GM12874 (cell line): Measurements from ENCODE around the gene SRM.

Experiments used
- TF ChIP-seq, protein P1 (sequence below): IDR thresholded peaks from 2 replicates; pipeline ENCODE4 v1.5.1; 2011; ENCODE audit warnings: low read depth, mild to moderate bottlenecking, control low read depth, low read length, moderate library complexity; ENCODE audit not compliant: insufficient read depth

The SRM gene

DNA sequence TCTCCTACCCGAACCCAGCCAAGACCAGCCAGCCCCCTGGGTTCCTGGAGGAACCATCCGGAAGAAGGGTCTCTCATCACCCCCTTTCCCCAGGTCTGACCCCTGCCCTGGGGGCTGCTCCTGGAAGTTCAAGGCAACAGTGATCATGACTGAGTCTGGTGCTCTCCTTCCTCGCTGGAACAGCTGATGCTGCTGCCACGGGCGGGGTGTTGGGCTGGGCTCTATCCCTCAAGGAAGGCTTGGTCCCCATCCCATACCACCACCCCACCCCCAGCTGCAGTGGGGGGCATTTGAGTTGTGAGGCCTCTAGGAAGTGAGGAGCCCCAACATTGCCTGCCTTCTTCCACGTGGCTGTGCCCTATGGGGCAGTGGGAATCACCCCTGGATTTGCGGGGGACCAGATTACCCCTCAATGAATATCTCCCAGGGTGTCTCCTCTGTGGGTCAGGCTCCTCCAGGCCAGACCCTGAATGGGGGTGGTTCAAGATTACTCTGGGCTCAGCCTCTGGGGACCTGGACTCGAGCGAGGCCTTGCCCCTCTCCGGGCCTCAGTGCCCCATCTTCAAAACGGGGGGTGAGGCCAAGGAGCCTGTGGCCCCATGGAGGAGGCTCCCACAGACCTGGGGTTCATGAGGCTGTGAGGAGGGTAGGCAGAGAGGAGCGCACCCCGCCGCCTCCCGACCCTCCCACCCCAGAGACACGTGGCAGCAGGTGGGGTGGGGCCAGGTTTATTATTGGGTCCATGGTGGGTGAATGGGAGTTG is 15.6 kb downstream of the SRM start:
- TF ChIP-seq, protein P1, sequence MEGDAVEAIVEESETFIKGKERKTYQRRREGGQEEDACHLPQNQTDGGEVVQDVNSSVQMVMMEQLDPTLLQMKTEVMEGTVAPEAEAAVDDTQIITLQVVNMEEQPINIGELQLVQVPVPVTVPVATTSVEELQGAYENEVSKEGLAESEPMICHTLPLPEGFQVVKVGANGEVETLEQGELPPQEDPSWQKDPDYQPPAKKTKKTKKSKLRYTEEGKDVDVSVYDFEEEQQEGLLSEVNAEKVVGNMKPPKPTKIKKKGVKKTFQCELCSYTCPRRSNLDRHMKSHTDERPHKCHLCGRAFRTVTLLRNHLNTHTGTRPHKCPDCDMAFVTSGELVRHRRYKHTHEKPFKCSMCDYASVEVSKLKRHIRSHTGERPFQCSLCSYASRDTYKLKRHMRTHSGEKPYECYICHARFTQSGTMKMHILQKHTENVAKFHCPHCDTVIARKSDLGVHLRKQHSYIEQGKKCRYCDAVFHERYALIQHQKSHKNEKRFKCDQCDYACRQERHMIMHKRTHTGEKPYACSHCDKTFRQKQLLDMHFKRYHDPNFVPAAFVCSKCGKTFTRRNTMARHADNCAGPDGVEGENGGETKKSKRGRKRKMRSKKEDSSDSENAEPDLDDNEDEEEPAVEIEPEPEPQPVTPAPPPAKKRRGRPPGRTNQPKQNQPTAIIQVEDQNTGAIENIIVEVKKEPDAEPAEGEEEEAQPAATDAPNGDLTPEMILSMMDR = no peak

DNA sequence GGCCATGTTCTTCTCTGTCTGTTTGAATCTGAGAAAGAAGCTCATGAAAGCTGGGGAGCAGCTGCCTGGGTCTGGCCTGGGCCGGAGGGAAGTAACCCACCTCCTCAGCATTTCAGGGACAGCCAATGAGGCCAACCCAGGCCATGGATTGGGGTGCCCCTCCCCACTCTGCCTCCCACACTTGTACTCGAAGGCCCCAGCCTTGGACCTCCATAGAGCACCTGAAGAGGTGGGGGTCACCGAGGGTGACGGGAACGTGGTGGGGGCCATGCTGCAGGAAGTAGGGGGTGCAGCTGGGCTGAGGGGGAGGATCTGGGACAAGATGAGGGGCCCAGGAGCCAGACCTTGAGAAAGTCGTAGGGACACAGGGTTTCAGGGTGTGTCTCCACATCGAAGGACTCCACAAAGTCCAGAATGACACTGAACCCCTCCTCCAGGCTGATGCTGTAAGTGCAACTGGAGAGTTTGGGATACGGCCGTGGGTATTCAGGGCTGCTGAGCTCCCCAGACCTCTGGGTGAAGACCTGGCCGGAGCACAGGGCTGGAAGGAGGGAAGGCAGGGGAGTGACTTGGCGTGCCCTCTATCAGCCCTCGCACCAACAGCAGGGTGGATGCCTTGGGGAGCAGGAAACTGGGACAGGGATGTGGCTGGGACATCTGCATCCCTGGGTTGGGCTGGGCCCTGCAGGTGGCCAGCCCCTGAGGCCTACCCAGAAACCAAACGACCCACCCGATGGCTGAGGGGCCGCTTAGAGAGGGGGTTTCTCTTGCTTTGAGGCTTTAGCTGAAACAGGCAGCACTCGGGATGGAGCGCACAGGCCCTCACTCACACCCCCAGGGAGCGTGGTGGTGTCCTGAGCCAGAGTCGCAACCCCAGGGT is 16.6 kb downstream of the SRM start:
- TF ChIP-seq, protein P1 = no peak

DNA sequence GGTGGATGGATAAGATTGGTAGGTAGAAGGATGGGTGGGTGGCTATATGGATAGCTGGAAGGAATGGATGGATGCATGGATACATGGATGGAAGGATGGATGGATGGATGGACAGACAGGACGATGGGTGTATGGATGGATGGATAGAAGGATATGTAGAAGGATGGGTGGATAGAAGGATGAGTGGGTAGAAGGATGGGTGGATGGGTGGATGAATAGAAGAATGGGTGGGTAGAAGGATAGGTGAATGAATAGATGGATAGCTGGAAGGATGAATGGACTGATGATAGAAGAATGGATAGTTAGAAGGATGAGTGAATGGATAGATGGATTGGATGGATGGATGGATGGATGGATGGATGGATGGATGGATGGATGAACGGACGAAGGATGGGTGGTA is 17.8 kb downstream of the SRM start:
- TF ChIP-seq, protein P1 = no peak

DNA sequence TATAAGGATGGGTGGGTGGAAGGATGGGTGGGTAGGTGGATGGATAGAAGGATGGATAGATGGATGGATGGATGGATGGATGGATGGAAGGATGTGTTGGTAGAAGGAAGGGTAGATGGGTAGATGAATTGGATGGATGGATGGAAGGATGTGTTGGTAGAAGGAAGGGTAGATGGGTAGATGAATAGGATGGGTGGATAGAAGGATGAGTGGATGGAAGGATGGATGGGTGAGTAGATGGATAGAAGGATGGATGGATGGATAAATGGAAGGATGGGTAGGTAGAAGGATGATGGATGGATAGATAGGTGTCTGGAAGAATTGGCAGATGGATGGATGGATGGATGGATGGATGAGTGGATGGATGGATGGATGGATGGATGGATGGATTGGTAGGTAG is 18.8 kb downstream of the SRM start:
- TF ChIP-seq, protein P1 = no peak

DNA sequence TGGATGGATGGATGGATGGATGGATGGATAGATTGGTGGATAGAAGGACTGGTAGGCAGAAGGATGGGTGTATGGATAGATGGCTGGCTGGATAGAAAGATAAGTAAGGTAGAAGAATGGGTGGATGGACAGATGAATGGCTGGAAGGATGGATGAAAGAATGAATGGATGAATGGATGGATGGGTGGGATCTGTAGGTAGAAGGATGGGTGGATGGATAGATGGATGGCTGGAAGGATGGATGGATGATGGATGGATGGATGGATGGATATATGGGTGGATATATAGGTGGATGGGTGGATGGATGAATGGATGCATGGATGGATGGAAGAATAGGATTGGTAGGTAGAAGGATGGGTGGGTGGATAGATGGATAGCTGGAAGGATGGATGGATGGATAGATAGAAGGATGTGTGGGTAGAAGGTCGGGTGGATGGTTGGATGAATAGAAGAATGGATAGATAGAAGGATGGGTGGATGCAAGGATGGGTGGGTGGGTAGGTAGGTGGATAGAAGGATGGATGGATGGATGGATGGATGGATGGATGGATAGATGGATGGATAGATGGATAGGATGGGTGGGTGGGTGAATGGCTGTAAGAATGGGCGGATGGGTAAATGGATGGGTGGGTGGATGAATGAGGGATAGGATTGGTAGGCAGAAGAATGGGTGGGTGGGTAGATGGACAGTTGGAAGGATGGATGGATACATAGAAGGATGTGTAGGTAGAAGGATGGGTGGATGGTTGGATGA is 20.3 kb downstream of the SRM start:
- TF ChIP-seq, protein P1 = no peak

DNA sequence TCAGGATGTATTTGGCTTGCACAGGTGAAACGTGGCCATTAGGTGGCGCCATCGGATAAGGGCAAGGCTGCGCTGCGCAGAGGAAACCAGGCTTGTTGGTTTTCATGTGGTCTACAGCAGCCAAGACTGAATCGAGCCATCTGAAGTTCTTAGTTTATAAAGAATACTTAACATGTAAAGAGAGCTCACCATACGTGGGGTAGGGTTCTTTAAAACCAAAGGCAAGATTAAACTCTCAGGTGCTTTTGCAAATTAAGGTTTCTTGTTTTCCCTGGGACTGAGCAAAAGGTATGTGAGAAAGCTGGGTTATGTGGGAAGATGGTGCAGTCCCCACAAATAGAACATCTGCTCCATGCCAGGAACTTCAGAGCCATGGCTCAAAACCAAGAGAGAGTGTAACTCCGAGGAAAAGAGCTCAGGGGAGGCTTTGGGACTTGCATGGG is 22.1 kb downstream of the SRM start:
- TF ChIP-seq, protein P1 = peak; percentile 91
